ENCODE data around the gene S100A5.

DNA sequence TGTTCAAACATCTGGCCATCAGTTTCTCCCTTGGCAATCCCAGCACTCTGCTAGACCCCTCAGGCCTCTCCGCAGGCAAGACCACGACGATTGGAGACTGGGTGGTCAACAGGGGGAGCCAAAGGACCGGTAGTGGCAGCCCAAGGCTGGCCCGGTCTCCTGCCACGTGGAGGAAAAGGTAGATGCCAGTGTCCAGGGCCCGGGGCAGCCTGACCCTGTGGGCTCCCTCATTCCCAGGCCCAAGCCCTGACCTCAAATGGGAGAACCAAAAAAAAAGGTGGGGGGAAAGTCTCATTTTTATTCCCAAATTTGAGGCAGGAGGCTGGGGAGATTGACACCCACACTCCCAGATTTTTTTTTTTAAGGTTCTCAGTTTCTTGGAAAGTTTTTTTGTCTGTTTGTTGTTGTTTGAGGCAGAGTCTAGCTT is 29.7 kb downstream of the S100A5 start:
- TF ChIP-seq, protein P1, sequence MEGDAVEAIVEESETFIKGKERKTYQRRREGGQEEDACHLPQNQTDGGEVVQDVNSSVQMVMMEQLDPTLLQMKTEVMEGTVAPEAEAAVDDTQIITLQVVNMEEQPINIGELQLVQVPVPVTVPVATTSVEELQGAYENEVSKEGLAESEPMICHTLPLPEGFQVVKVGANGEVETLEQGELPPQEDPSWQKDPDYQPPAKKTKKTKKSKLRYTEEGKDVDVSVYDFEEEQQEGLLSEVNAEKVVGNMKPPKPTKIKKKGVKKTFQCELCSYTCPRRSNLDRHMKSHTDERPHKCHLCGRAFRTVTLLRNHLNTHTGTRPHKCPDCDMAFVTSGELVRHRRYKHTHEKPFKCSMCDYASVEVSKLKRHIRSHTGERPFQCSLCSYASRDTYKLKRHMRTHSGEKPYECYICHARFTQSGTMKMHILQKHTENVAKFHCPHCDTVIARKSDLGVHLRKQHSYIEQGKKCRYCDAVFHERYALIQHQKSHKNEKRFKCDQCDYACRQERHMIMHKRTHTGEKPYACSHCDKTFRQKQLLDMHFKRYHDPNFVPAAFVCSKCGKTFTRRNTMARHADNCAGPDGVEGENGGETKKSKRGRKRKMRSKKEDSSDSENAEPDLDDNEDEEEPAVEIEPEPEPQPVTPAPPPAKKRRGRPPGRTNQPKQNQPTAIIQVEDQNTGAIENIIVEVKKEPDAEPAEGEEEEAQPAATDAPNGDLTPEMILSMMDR (IDR thresholded peaks at IDR 0.05; ENCODE audit: low read length) = peak; percentile 99
- TF ChIP-seq EZH2 (optimal IDR thresholded peaks at IDR 0.05; ENCODE audit: low read depth, low read length) = no peak

All from MM.1S (cell line).